ENCODE measurements around the gene CACNG3. TPM values are rescaled to one million over a fixed set of nuclear protein-coding genes. Genes with fewer than 3 reads are reported as not detected.

CACNG3 gene
- total RNA-seq: not detected in 2 replicates

GRCh38 chr16:24255456-24256371 is at the start of gene CACNG3:
TSS of gene CACNG3 (plus strand) at chr16:24256335. CDS start at chr16:24256755, 420 bp downstream.

Measured in bronchus fibroblast of lung (primary cell).